HG03342 (cell line): Measurements from ENCODE around the gene LDB1.

Experiments used
- ATAC-seq: cut with Tn5 transposase; IDR thresholded peaks from one replicate; pipeline ENCODE4 v1.9.1; 2021; ENCODE audit warnings: mild to moderate bottlenecking, moderate library complexity; ENCODE audit not compliant: unreplicated experiment

LDB1 gene

GRCh38 chr10:102120142-102120990, at the start of gene LDB1:
Gene LDB1, minus strand, starts transcription at chr10:102120368. Its CDS starts 258 bp downstream, at chr10:102120110.
- peak; percentile 54 for ATAC-seq

- ATAC-seq = no peak
Measured at GRCh38 chr10:102167861-102168260, 47.7 kb upstream of the LDB1 start.

- no peak for ATAC-seq
Measured at GRCh38 chr10:102163342-102163989, 43.3 kb upstream of the LDB1 start.

GRCh38 chr10:102159831-102160230, 39.7 kb upstream of the LDB1 start:
- ATAC-seq = no peak

- ATAC-seq = no peak
Measured at GRCh38 chr10:102159051-102159597, 39.0 kb upstream of the LDB1 start.

GRCh38 chr10:102157224-102157623, 37.1 kb upstream of the LDB1 start:
- no peak for ATAC-seq

- ATAC-seq = no peak
Measured at GRCh38 chr10:102154466-102155116, 34.4 kb upstream of the LDB1 start.

- ATAC-seq = no peak
Measured at GRCh38 chr10:102153093-102153620, 33.0 kb upstream of the LDB1 start.

GRCh38 chr10:102152545-102152890, 32.4 kb upstream of the LDB1 start:
- ATAC-seq = peak; percentile 22

- peak; percentile 90 for ATAC-seq
Measured at GRCh38 chr10:102151774-102152544, 31.8 kb upstream of the LDB1 start, which contains the start of gene NOLC1. Gene NOLC1, plus strand, starts transcription at chr10:102152389. Its CDS starts 22 bp downstream, at chr10:102152411.

GRCh38 chr10:102150970-102151773, 31.0 kb upstream of the LDB1 start:
- no peak for ATAC-seq

- no peak for ATAC-seq
Measured at GRCh38 chr10:102148275-102148674, 28.1 kb upstream of the LDB1 start.

- no peak for ATAC-seq
Measured at GRCh38 chr10:102147561-102147960, 27.4 kb upstream of the LDB1 start.

GRCh38 chr10:102146971-102147428, 26.8 kb upstream of the LDB1 start:
- ATAC-seq = no peak

GRCh38 chr10:102141583-102142107, 21.5 kb upstream of the LDB1 start:
- ATAC-seq = no peak

- no peak for ATAC-seq
Measured at GRCh38 chr10:102140913-102141540, 20.9 kb upstream of the LDB1 start.

GRCh38 chr10:102140218-102140617, 20.1 kb upstream of the LDB1 start:
- ATAC-seq = no peak

GRCh38 chr10:102139281-102140110, 19.3 kb upstream of the LDB1 start:
- no peak for ATAC-seq
